ENCODE results near the gene OR4X1. TPM values are rescaled to one million over a fixed set of nuclear protein-coding genes. Genes with fewer than 3 reads are reported as not detected.
"Not testable (repeated sequence)": the region's sequence is repeated elsewhere in the genome, so short reads cannot be mapped to it uniquely, and the experiment has no call there.

Gene OR4X1, protein sequence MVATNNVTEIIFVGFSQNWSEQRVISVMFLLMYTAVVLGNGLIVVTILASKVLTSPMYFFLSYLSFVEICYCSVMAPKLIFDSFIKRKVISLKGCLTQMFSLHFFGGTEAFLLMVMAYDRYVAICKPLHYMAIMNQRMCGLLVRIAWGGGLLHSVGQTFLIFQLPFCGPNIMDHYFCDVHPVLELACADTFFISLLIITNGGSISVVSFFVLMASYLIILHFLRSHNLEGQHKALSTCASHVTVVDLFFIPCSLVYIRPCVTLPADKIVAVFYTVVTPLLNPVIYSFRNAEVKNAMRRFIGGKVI
- total RNA-seq (not detected), polyA plus RNA-seq (not detected)
- long read RNA-seq, donor 1 = 0 reads
- long read RNA-seq, donor 2 = 0 reads
- long read RNA-seq, donor 3 = 0 reads

- Histone ChIP-seq H3K4me3 (no peak within 1 kb of the TSS), H3K36me3 (no peaks in the 10 kb centered on the region), H3K4me1 (ENCODE audit: insufficient read depth) (no peaks in the 10 kb centered on the region), H3K27ac (no peak within 1 kb of the TSS), H3K9me3 (peaks cover 0 to 3% of the 10 kb centered on the region in 2 donors), H3K27me3 (no peaks in the 10 kb centered on the region)
- 22 to 33% (median 26%) methylated on average over 3 of the region's 3 CpGs for WGBS, 3 donors
- DNase-seq = no peak
- intact Hi-C loops (cut with DNase I) = no loop called here
- TF ChIP-seq CTCF (IDR thresholded peaks at IDR 0.05) = no peak
- TF ChIP-seq POLR2A (IDR thresholded peaks at IDR 0.05) = no peak
Measured at GRCh38 chr11:48263423-48263911, at the start of gene OR4X1. Gene OR4X1, plus strand, starts transcription at chr11:48263861. Its CDS starts 0 bp downstream, at chr11:48263861.

GRCh38 chr11:48216510-48216909 lies 47.2 kb upstream of the OR4X1 start, which contains the start of gene OR4B1:
Gene OR4B1, plus strand, starts transcription at chr11:48216810. Its CDS starts 0 bp downstream, at chr11:48216810.
- no peak for TF ChIP-seq POLR2A (IDR thresholded peaks at IDR 0.05)
- no peak for TF ChIP-seq EP300 (IDR thresholded peaks at IDR 0.05)
- no peak for TF ChIP-seq CTCF (IDR thresholded peaks at IDR 0.05)
- intact Hi-C loops (cut with DNase I) = no loop called here
- no peaks in the 10 kb centered on the region for H3K36me3 ChIP-seq
- no peaks in the 10 kb centered on the region for H3K4me1 ChIP-seq (ENCODE audit: insufficient read depth)
- DNase-seq = no peak
- no peak within 1 kb of the TSS for H3K4me3 ChIP-seq
- H3K27me3 ChIP-seq = no peaks in the 10 kb centered on the region
- H3K27ac ChIP-seq = no peak within 1 kb of the TSS
- no peaks in the 10 kb centered on the region for H3K9me3 ChIP-seq
- 51 to 62% (median 61%) methylated on average over 2 of the region's 2 CpGs for WGBS, 3 donors

DNA sequence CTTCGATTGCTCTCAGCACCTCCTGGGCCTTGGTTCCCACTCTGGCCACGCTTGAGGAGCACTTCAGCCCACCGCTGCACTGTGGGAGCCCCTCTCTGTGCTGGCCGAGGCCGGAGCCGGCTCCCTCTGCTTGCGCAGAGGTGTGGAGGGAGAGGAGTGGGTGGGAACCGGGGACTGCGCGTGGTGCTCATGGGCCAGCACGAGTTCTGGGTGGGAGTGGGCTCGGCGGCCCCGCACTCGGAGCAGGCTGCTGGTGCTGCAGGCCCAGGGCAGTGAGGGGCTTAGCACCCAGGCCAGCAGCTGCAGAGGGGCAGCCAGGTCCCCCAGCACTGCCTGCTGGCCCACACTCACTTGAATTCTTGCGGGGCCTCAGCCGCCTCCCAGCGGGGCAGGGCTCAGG lies 34.9 kb upstream of the OR4X1 start:
- TF ChIP-seq CTCF (IDR thresholded peaks at IDR 0.05) (no peak), POLR2A (IDR thresholded peaks at IDR 0.05) (no peak), EP300 (IDR thresholded peaks at IDR 0.05) (no peak)
- 81 to 88% (median 84%) methylated on average over 18 of the region's 18 CpGs for WGBS, 3 donors
- Histone ChIP-seq H3K4me3 (no peak overlapping the region), H3K27ac (no peak overlapping the region), H3K27me3 (no peaks in the 10 kb centered on the region), H3K36me3 (no peaks in the 10 kb centered on the region), H3K4me1 (ENCODE audit: insufficient read depth) (no peaks in the 10 kb centered on the region), H3K9me3 (peaks cover 0 to 4% of the 10 kb centered on the region in 2 donors)
- DNase-seq = no peak
- intact Hi-C loops (cut with DNase I) = no loop called here

DNA sequence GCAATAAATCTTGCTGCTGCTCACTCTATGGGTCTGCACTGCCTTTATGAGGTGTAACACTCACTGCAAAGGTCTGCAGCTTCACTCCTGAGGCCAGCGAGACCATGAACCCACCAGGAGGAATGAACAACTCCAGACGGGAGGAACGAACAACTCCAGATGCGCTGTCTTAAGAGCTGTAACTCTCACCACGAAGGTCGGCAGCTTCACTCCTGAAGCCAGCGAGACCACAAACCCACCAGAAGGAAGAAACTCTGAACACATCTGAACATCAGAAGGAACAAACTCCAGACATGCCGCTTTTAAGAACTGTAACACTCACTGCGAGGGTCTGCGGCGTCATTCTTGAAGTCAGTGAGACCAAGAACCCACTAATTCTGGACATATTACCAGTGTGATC lies 33.6 kb upstream of the OR4X1 start:
- intact Hi-C loops (cut with DNase I); H3K4me3 ChIP-seq; H3K4me1 ChIP-seq (ENCODE audit: insufficient read depth); DNase-seq; H3K27me3 ChIP-seq; H3K9me3 ChIP-seq; H3K36me3 ChIP-seq; H3K27ac ChIP-seq: not testable (repeated sequence)
- 84 to 91% (median 87%) methylated on average over 11 of the region's 11 CpGs for WGBS, 3 donors

- no peaks in the 10 kb centered on the region for H3K36me3 ChIP-seq
- WGBS, 3 donors = 22 to 53% (median 36%) methylated on average over 3 of the region's 3 CpGs
- DNase-seq = no peak
- H3K9me3 ChIP-seq = no peaks in the 10 kb centered on the region
- H3K27ac ChIP-seq = no peak overlapping the region
- no peak overlapping the region for H3K4me3 ChIP-seq
- no peaks in the 10 kb centered on the region for H3K4me1 ChIP-seq (ENCODE audit: insufficient read depth)
- H3K27me3 ChIP-seq = no peaks in the 10 kb centered on the region
- TF ChIP-seq POLR2A (IDR thresholded peaks at IDR 0.05) (no peak), EP300 (IDR thresholded peaks at IDR 0.05) (no peak), CTCF (IDR thresholded peaks at IDR 0.05) (no peak)
- intact Hi-C loops (cut with DNase I) = no loop called here
Measured at GRCh38 chr11:48237727-48238126, 25.9 kb upstream of the OR4X1 start.

All from ovary (tissue), 10 donors.